H1 (cell line): Measurements from ENCODE around the gene ALPG. TPM values are rescaled to one million over a fixed set of nuclear protein-coding genes. Genes with fewer than 3 reads are reported as not detected.

Source experiments
- CTCF ChIA-PET: fragments of 300-600 bp; sonication (Branson Sonifier 250); formaldehyde crosslinking; loops from one replicate; lab custom pipeline; 2021; ENCODE audit not compliant: partially characterized antibody; lab: Charles Lee
- POLR2A ChIA-PET: fragments of 300-600 bp; sonication (Branson Sonifier 250); formaldehyde crosslinking; loops from one replicate; lab custom pipeline; 2021; ENCODE audit warnings: inconsistent platforms; ENCODE audit not compliant: partially characterized antibody; lab: Charles Lee
- DNase-seq, 2 experiments: peaks; one replicate each; pipeline versions ENCODE4 v3.0.0 to v3.0.0-alpha.2; 2010 to 2022; ENCODE audit warnings: low spot score in 2 of 2, low read depth in 1 of 2, mixed read lengths in 1 of 2
- FAIRE-seq: peaks from 2 replicates; lab custom pipeline; 2011; peaks lifted over from hg19 to GRCh38; lab: Jason Lieb, UNC
- H2AFZ ChIP-seq: 2 replicates; pipeline ENCODE4 v1.8.1; 2012; ENCODE audit warnings: low read length, inconsistent platforms
- H2AK5ac ChIP-seq: 2 replicates; pipeline ENCODE4 v1.6.1; 2013; ENCODE audit warnings: low read depth, low read length
- H2BK120ac ChIP-seq: replicated peaks from 2 replicates; pipeline ENCODE3; 2013; ENCODE audit warnings: low read depth, low read length, inconsistent platforms
- H2BK12ac ChIP-seq: 2 replicates; pipeline ENCODE4 v1.6.1; 2013; ENCODE audit warnings: low read depth, low read length
- H2BK15ac ChIP-seq: 2 replicates; pipeline ENCODE4 v1.6.1; 2013; ENCODE audit warnings: low read length
- H2BK20ac ChIP-seq: 2 replicates; pipeline ENCODE4 v1.6.1; 2013; ENCODE audit warnings: low read length
- H2BK5ac ChIP-seq: 2 replicates; pipeline ENCODE4 v1.6.1; 2013; ENCODE audit warnings: low read depth, low read length
- H3K14ac ChIP-seq: 2 replicates; pipeline ENCODE4 v1.6.1; 2013; ENCODE audit warnings: inconsistent platforms; ENCODE audit not compliant: insufficient read length
- H3K18ac ChIP-seq: 2 replicates; pipeline ENCODE4 v1.6.1; 2013; ENCODE audit warnings: low read length; ENCODE audit errors: extremely low read depth
- H3K23ac ChIP-seq: 2 replicates; pipeline ENCODE4 v1.6.1; 2013; ENCODE audit warnings: inconsistent platforms; ENCODE audit not compliant: insufficient read length
- H3K23me2 ChIP-seq: 2 replicates; pipeline ENCODE4 v1.6.1; 2013; ENCODE audit warnings: low read depth, low read length
- H3K27ac ChIP-seq: 2 replicates; pipeline ENCODE4 v1.6.1; 2011; ENCODE audit warnings: low read depth, low read length, inconsistent platforms
- H3K27me3 ChIP-seq, 4 experiments: replicated peaks in 1 of 4; 1 replicate in 1 of 4; 2 replicates in 3 of 4; pipeline versions ENCODE4 v1.6.1 to v1.8.1; 2011 to 2013; ENCODE audit warnings: low read length in 3 of 4, mild to moderate bottlenecking in 3 of 4, inconsistent platforms in 2 of 4, mixed read lengths in 2 of 4, moderate library complexity in 1 of 4; ENCODE audit not compliant: control insufficient read depth in 3 of 4, insufficient read depth in 3 of 4; ENCODE audit errors: extremely low read depth in 1 of 4
- H3K36me3 ChIP-seq, 4 experiments: 2 replicates each; pipeline versions ENCODE4 v1.6.1 to v1.8.1; 2011 to 2013; ENCODE audit warnings: mild to moderate bottlenecking in 4 of 4, low read length in 3 of 4, moderate library complexity in 2 of 4, control low read depth in 1 of 4, inconsistent platforms in 1 of 4; ENCODE audit not compliant: insufficient read depth in 4 of 4, control insufficient read depth in 2 of 4
- H3K4ac ChIP-seq: replicated peaks from 2 replicates; pipeline ENCODE3; 2013; ENCODE audit warnings: low read length, low read depth, mixed read lengths, inconsistent platforms; ENCODE audit not compliant: insufficient read length
- H3K4me1 ChIP-seq, 4 experiments: replicated peaks in 1 of 4; 1 replicate in 1 of 4; 2 replicates in 3 of 4; pipeline versions ENCODE4 v1.6.1 to v1.8.1; 2011 to 2013; ENCODE audit warnings: low read length in 3 of 4, inconsistent platforms in 2 of 4, mixed read lengths in 1 of 4; ENCODE audit not compliant: insufficient read depth in 4 of 4, control insufficient read depth in 3 of 4
- H3K4me2 ChIP-seq, 2 experiments: 2 replicates each; pipeline versions ENCODE4 v1.6.1 to v1.8.1; 2011 to 2013; ENCODE audit warnings: low read depth in 2 of 2, low read length in 2 of 2, control low read depth in 1 of 2, inconsistent platforms in 1 of 2, mild to moderate bottlenecking in 1 of 2; ENCODE audit not compliant: insufficient read depth in 1 of 2
- H3K4me3 ChIP-seq, 4 experiments: fragments of 200-600, 300-600 bp in 1 of 4; sonication (generic), shearing (Covaris generic), sonication (Bioruptor Twin) in 1 of 4; 2 replicates each; pipeline versions ENCODE4 v1.5.1 to v1.8.1; 2011 to 2016; ENCODE audit warnings: low read length in 4 of 4, low read depth in 3 of 4, control low read depth in 2 of 4, inconsistent platforms in 2 of 4, mild to moderate bottlenecking in 2 of 4, mixed read lengths in 1 of 4, moderate library complexity in 1 of 4; ENCODE audit not compliant: insufficient read depth in 2 of 4; ENCODE audit errors: extremely low read depth in 1 of 4
- H3K56ac ChIP-seq: replicated peaks from 2 replicates; pipeline ENCODE3; 2013; ENCODE audit warnings: low read depth, mild to moderate bottlenecking, mixed read lengths, low read length, inconsistent platforms; ENCODE audit not compliant: insufficient read length
- H3K79me1 ChIP-seq: 2 replicates; pipeline ENCODE4 v1.6.1; 2013; ENCODE audit warnings: low read depth, low read length, control low read depth
- H3K79me2 ChIP-seq, 2 experiments: 2 replicates each; pipeline versions ENCODE4 v1.6.1 to v1.8.1; 2012 to 2013; ENCODE audit warnings: low read length in 2 of 2, mild to moderate bottlenecking in 2 of 2, inconsistent platforms in 1 of 2; ENCODE audit not compliant: insufficient read depth in 2 of 2, control insufficient read depth in 1 of 2
- H3K9ac ChIP-seq, 4 experiments: replicated peaks in 1 of 4; 1 replicate in 1 of 4; 2 replicates in 3 of 4; pipeline versions ENCODE4 v1.6.1 to v1.8.1; 2011 to 2013; ENCODE audit warnings: low read depth in 3 of 4, low read length in 3 of 4, control low read depth in 2 of 4, mild to moderate bottlenecking in 2 of 4, moderate library complexity in 2 of 4, inconsistent platforms in 1 of 4; ENCODE audit errors: extremely low read depth in 1 of 4
- H3K9me3 ChIP-seq, 2 experiments: 2 replicates each; pipeline versions ENCODE4 v1.6.1 to v1.8.1; 2012 to 2013; ENCODE audit warnings: mild to moderate bottlenecking in 2 of 2, moderate library complexity in 2 of 2, control low read depth in 1 of 2, inconsistent platforms in 1 of 2, low read depth in 1 of 2, low read length in 1 of 2, mixed read lengths in 1 of 2; ENCODE audit not compliant: insufficient read depth in 2 of 2
- H4K20me1 ChIP-seq, 2 experiments: replicated peaks in 1 of 2; 2 replicates each; pipeline versions ENCODE3 to v1.8.1; 2011 to 2013; ENCODE audit warnings: inconsistent platforms in 2 of 2, low read length in 2 of 2, mild to moderate bottlenecking in 1 of 2; ENCODE audit not compliant: insufficient read depth in 2 of 2, control insufficient read depth in 1 of 2
- H4K5ac ChIP-seq: 2 replicates; pipeline ENCODE4 v1.6.1; 2013; ENCODE audit warnings: low read length, low read depth, mixed read lengths, inconsistent platforms; ENCODE audit not compliant: insufficient read length
- H4K8ac ChIP-seq: 2 replicates; pipeline ENCODE4 v1.8.0; 2013; ENCODE audit warnings: mild to moderate bottlenecking, moderate library complexity, low read length, inconsistent platforms; ENCODE audit not compliant: insufficient read depth; ENCODE audit errors: extremely low read depth
- H4K91ac ChIP-seq: replicated peaks from 2 replicates; pipeline ENCODE3; 2013; ENCODE audit warnings: low read length, mixed read lengths, inconsistent platforms; ENCODE audit not compliant: insufficient read length
- BRCA1 ChIP-seq: IDR thresholded peaks from 2 replicates; pipeline ENCODE4 v1.6.1; 2012; ENCODE audit warnings: low read depth, low read length, improper control_type of control experiment
- CBX8 ChIP-seq: fragments of 300-800, 300-1000 bp; sonication (generic); IDR thresholded peaks from 2 replicates; pipeline ENCODE4 v1.7.1; 2016; ENCODE audit warnings: low read depth, low read length, borderline replicate concordance
- MAX ChIP-seq: IDR thresholded peaks from 2 replicates; pipeline ENCODE4 v1.6.1; 2012; ENCODE audit warnings: inconsistent platforms
- RAD21 ChIP-seq, 2 experiments: IDR thresholded peaks in 1 of 2; conservative IDR thresholded peaks in 1 of 2; 2 replicates each; pipeline ENCODE4 v1.6.1; 2011; ENCODE audit warnings: low read depth in 2 of 2, low read length in 2 of 2, improper control_type of control experiment in 1 of 2, inconsistent platforms in 1 of 2, mild to moderate bottlenecking in 1 of 2, moderate library complexity in 1 of 2
- SIN3A ChIP-seq, 2 experiments: IDR thresholded peaks in 1 of 2; conservative IDR thresholded peaks in 1 of 2; 2 replicates each; pipeline ENCODE4 v1.6.1; 2011 to 2012; ENCODE audit warnings: low read length in 2 of 2, improper control_type of control experiment in 1 of 2, low read depth in 1 of 2, mild to moderate bottlenecking in 1 of 2
- WGBS, 2 experiments: shearing (Covaris generic) in 1 of 2; methylation state at CpG; one replicate each; pipeline versions ENCODE4 v1.1.6 to v1.1.7; 2013 to 2015; ENCODE audit warnings: low lambda C conversion rate in 2 of 2, mixed read lengths in 2 of 2, inconsistent platforms in 1 of 2, low coverage in 1 of 2, missing lambda C conversion rate in 1 of 2; ENCODE audit not compliant: insufficient replicate concordance in 2 of 2, insufficient coverage in 1 of 2, insufficient read length in 1 of 2; ENCODE audit errors: extremely low coverage in 1 of 2, missing lambda C conversion rate in 1 of 2; 5-methylcytosine and 5-hydroxymethylcytosine counted together
- polyA plus RNA-seq, 7 experiments: library from polyadenylated mRNA; depleted of rRNA in 3 of 7; stranded (reverse) in 5 of 7; unstranded in 2 of 7; fragments of >200 nt in 5 of 7; fragments of 200-250 nt in 2 of 7; gene quantifications; 1 replicate in 5 of 7; 2 replicates in 1 of 7; 4 replicates in 1 of 7; pipeline versions ENCODE4 v1.2.1 to v1.2.3, GENCODE V29; 2011 to 2013; ENCODE audit warnings: missing spikeins in 2 of 7, mixed read lengths in 2 of 7
- total RNA-seq: library from RNA; stranded (reverse); fragmentation: NEBNext Ultra II Directional; extraction: Animal tissue kit (Norgen Biotek cat#: 25700); gene quantifications from 2 replicates; pipeline ENCODE4 v1.2.1, GENCODE V29; 2021
- TF ChIP-seq, protein P1 (sequence below), 3 experiments: IDR thresholded peaks; 1 replicate in 2 of 3; 2 replicates in 1 of 3; pipeline versions ENCODE4 v1.5.1 to v1.6.1; 2011; ENCODE audit warnings: low read length in 3 of 3, mild to moderate bottlenecking in 3 of 3, inconsistent platforms in 2 of 3, low read depth in 1 of 3, moderate library complexity in 1 of 3; ENCODE audit not compliant: insufficient read depth in 1 of 3; ENCODE audit errors: control extremely low read depth in 1 of 3

The ALPG gene
- total and polyA plus RNA-seq, 2 of the 8 experiments (the other 6 are each of a cell fraction or from before 2014, with no cell fraction given), result 0.56 to 2.1 TPM

GRCh38 chr2:232438951-232439757 lies 32.5 kb downstream of the ALPG start:
- peak; percentile 36 for FAIRE-seq
- H2BK12ac ChIP-seq, result peak overlapping the region; percentile 75; the same call in 1 of the 2 replicates

More at GRCh38 chr2:232438951-232439757, 32.5 kb downstream of the ALPG start:
- Histone ChIP-seq H4K8ac (no peak overlapping the region; the same call in 1 of the 2 replicates), H3K27ac (no peak overlapping the region), H3K36me3 (no peaks in the 10 kb centered on the region), H2AFZ (no peak overlapping the region), H2BK5ac (no peak overlapping the region), H3K18ac (no peak overlapping the region; the same call in 1 of the 2 replicates), H4K91ac (peak overlapping the region; percentile 27), H3K9ac (no peak overlapping the region), H3K4ac (no peak overlapping the region), H2BK15ac (no peak overlapping the region), H3K4me1 (peaks cover 0 to 6% (median 4%) of the 10 kb centered on the region in 4 experiments; a peak in 6 of 7 replicates), H3K79me1 (no peaks in the 10 kb centered on the region), H3K14ac (no peak overlapping the region), H3K9me3 (no peaks in the 10 kb centered on the region), H3K4me2 (no peak overlapping the region), H4K5ac (no peak overlapping the region), H3K23ac (no peak overlapping the region), H3K79me2 (no peaks in the 10 kb centered on the region), H3K23me2 (no peaks in the 10 kb centered on the region), H3K27me3 (peaks cover 0 to 2% (median 0%) of the 10 kb centered on the region in 4 experiments; a peak in 3 of 7 replicates), H3K56ac (no peak overlapping the region), H2BK120ac (no peak overlapping the region), H4K20me1 (no peaks in the 10 kb centered on the region), H2AK5ac (no peak overlapping the region), H2BK20ac (no peak overlapping the region), H3K4me3 (no peak overlapping the region)
- WGBS, 2 experiments, result 82% methylated on average over 20 of the region's 22 CpGs; no CpG with 5 or more reads in 1 of the 2 experiments
- POLR2A ChIA-PET, result interaction anchor here (0.7 to 1.7 kb wide), 9 partner anchors 18 to 71 kb away, joined by 3 to 9 read pairs (median 3); no protein-coding TSS in a partner anchor
- no peak for TF ChIP-seq BRCA1
- no peak for TF ChIP-seq CBX8
- TF ChIP-seq, protein P1, sequence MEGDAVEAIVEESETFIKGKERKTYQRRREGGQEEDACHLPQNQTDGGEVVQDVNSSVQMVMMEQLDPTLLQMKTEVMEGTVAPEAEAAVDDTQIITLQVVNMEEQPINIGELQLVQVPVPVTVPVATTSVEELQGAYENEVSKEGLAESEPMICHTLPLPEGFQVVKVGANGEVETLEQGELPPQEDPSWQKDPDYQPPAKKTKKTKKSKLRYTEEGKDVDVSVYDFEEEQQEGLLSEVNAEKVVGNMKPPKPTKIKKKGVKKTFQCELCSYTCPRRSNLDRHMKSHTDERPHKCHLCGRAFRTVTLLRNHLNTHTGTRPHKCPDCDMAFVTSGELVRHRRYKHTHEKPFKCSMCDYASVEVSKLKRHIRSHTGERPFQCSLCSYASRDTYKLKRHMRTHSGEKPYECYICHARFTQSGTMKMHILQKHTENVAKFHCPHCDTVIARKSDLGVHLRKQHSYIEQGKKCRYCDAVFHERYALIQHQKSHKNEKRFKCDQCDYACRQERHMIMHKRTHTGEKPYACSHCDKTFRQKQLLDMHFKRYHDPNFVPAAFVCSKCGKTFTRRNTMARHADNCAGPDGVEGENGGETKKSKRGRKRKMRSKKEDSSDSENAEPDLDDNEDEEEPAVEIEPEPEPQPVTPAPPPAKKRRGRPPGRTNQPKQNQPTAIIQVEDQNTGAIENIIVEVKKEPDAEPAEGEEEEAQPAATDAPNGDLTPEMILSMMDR (IDR thresholded peaks at IDR 0.05; ENCODE audit: control extremely low read depth in 1 of 3, insufficient read depth in 1 of 3, low read depth in 1 of 3, low read length in 3 of 3), result peak in 2 of 3 experiments; percentile 22 to 28; a peak in 2 of 4 replicates
- peak; percentile 36 to 45 for TF ChIP-seq RAD21 (IDR thresholded peaks at IDR 0.05 in 1 of 2, conservative IDR thresholded peaks at IDR 0.05 in 1 of 2; ENCODE audit: low read depth in 2 of 2, low read length in 2 of 2)
- TF ChIP-seq SIN3A (conservative IDR thresholded peaks at IDR 0.05 in 1 of 2, IDR thresholded peaks at IDR 0.05 in 1 of 2; ENCODE audit: low read depth in 1 of 2, low read length in 2 of 2), result no peak
- TF ChIP-seq MAX, result no peak
- peak in 1 of 2 experiments; percentile 71 for DNase-seq
- CTCF ChIA-PET, result interaction anchor here (0.6 to 4.9 kb wide), 60 partner anchors 9 to 587 kb away, joined by 3 to 68 read pairs (median 5); partner anchors contain the start of genes ALPP, CHRND, EFHD1 and NPPC
